NCI-H774 (cell line): ENCODE data around the gene EIF3J.
"Not testable (repeated sequence)": the region's sequence is repeated elsewhere in the genome, so short reads cannot be mapped to it uniquely, and the experiment has no call there.

Experiments
- DNase-seq: peaks from one replicate; lab custom pipeline; 2025; lab: John Stamatoyannopoulos, UW

EIF3J gene

DNA sequence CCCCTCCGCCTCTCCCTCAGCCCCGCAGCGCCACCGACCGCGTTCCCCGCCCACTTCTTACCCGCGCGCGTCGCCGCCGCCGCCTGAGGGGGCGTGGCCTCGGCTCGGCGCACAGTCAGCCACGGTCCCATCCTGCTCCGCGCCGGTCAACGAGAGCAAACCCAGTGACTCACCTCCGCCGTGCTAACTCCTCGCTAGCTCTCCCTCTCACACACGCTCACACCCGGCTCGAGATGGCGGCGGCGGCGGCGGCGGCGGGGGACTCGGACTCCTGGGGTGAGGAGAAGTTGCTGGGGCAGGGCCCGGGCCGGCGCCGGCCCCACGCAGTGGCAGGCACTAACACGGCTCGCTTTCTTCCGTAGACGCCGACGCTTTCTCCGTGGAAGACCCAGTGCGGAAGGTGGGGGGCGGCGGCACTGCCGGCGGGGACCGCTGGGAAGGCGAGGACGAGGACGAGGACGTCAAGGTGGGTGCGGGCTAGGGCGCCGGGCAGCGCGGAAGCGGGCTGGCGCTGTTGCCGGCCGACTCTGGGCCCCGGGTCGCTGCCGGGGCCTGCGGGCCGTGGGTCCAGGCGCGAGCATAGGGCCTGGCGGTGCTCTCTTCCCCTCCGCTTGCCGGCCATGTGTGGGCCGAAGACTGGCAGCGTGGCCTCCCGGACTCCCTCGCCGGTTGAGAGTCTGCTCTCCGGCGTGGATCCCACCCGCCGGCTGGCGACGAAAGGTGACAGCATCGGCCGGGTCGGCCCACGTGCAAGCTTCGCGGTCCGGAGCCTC is at the start of gene EIF3J:
EIF3J (plus strand) TSS at position 186 of the 773 bp plus-strand sequence; CDS start at position 234, 48 bp downstream.
- DNase-seq = peak; percentile 93

- DNase-seq = no peak
These were observed 47.5 kb upstream of the EIF3J start for GRCh38 chr15:44489464-44489863.

DNA sequence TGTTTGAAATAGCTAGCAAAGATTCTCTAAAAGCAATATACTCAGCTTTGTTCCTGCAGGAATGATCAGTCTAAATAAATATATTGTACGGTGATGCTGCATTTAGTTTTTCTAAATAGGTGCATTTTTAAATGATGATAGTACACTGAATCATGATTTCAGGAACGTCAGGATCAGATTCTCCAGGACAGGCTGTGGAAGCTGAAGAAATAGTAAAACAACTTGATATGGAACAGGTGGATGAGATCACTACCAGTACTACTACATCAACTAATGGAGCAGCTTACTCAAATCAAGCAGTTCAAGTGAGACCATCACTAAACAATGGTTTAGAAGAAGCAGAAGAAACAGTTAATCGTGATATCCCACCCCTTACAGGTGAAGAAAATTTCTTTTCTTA is 46.3 kb upstream of the EIF3J start:
- DNase-seq = no peak

- DNase-seq = no peak
These were observed 44.9 kb upstream of the EIF3J start for GRCh38 chr15:44492040-44492439.

DNA sequence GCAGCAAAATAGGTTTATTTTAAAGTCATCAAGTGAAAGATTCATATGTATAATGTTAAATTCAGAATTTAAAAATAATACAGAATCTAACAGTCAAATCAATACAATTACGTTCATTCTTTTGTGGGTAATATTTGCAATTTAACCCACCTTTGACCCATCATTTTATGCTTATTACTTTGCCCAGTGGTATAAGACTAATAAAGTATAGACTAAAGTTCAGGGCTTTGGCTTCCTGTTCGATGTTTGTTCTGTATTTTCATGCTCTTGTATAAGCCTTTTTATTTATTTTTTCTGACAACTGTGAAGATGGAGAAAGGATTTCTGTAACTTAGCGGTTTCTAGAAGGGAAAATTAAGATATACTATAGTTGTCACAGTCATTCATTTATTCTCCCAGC is 44.3 kb upstream of the EIF3J start:
- no peak for DNase-seq

DNA sequence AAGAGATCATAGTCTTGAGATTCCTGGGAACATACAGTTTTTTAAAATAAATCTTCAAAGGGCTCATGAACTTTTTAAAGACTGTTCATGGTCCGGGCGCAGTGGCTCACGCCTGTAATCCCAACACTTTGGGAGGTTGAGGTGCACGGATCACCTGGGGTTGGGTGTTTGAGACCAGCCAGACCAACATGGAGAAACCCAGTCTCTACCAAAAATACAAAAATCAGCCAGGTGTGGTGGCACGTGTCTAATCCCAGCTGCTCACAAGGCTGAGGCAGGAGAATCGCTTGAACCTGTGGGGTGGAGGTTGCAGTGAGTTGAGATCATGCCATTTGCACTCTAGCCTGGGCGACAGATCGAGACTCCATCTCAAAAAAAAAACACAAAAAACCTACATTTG is 41.4 kb upstream of the EIF3J start:
- no peak for DNase-seq

DNA sequence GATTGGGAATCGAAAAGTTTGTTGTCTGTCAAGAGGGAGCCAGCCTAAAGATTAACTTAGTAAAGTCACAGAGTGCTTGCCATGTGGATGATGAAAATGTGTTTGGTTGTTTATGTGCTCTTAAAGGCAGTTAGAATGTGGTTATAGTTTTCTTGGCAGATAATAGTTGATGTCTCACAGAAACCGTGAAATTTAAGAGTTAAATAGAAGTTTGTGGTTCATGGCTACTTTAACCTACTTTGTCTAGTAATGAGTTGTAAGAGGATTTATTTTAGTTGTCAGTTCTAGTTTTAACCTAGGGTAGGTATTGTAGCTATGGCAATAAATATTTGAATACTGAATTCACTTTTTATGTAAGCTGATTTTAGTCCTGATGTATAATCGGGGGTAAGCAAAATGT is 36.4 kb upstream of the EIF3J start:
- DNase-seq = no peak

DNA sequence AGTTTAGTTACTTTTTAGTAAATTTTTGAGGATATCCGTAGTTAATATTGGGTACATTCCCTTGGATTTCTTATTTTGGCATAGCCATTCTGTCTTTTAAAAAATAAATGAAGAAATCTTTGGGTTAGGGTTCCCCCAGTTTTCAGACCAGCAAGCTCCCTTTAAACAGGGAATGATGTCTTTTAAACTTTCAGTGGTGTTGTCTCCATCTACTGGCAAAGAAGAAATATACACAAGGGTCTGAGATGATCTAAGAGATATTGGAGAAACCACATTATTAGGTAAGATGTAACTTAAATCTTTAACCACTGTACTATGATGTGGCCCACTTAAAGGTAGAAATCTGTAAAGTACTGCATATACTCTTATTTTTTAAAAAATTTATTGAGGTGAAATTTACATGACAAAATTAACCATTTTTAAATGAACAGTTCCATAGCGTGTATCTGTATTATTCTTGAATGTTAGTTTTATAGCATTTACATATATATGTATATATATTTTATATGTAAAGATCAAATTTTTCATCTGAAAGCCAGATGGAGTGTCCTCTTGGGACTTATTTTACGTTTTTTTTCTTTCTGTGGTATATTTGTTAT is 35.1 kb upstream of the EIF3J start:
- no peak for DNase-seq

DNA sequence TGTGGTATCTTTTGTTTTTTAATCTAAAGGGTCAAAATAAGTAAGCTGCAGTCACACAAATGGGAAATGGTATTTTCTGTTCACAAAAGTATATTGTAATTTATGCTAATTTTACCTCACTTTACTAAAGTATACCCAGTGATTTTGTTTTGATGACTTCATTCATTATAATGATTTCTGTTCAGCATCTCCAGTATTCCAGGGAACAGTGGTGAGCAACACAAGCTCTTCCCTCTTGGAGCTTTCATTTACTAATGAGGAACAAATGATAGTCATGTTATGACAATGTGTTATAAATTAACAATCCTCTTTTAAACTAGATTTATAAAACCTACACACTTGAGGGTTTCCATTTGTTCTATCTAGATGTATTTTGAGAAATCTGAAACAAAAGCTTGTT is 20.5 kb upstream of the EIF3J start:
- DNase-seq = no peak

DNA sequence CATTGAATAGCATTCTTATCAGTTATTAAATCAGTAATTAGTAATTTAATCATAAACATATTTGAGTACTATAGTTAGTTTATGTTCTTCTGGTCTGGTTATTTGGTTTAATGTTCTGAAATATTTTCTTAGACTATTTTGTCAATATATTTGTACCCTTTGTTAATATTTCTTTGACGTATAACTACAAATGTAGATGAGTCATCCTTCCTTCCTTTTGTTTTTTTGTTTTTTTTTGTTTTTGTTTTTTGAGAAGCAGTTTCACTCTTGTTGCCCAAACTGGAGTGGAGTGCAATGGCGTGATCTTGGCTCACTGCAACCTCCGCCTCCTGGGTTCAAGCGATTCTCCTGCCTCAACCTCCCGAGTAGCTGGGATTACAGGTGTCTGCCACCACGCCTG is 17.4 kb upstream of the EIF3J start:
- no peak for DNase-seq

- DNase-seq = no peak
These were observed 11.9 kb upstream of the EIF3J start for GRCh38 chr15:44525018-44525417.

DNA sequence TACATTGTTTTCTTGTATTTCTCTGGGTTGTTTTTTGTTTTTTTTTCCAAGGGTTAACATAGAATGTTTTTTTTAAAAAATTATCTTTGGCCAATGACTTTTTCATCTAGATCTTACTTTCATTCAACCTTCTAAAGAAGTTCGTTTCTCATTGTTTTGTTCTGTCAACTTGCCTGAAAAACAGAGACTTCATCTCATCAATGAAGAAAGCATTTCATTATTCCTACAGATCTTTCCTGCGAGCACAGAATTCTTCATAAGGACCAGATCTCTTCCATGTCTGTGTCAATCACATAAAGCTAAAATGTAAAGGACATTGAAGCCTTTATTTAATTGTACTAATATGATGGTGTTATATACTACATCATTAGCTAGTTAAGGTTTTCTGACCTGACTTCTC is 9.7 kb upstream of the EIF3J start:
- DNase-seq = no peak

DNA sequence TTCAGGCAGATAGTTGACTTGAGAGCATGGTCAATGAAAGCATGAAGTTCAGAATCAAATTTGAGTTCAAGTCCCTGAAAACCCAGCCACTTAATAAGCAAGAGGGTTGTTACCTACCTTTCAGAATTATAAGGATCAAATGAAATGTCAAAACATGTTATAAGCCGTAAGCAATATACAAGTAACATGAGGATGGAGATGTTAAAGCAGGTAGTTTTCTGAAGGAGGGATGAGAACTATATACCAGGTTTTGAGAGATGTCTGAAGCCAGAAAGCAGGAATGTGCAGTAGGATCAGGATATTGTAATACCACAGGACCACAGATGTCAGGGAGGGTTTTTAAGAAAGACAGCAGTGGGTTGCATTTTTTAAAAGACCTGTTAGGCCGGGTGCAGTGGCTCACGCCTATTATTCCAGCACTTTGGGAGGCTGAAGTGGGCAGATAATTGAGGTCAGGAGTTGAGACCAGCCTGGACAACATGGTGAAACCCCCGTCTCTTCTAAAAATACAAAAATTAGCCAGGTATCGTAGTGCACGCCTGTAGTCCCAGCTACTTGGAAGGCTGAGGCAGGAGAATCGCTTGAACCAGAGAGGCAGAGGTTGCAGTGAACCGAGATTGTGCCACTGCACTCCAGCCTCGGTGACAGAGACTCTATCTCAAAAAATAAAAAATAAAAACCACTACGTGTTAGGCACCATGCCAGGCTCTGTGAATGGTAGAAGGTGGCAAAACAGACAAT is 6.9 kb upstream of the EIF3J start:
- no peak for DNase-seq

- DNase-seq = no peak
These were observed 6.3 kb upstream of the EIF3J start for GRCh38 chr15:44530653-44531052.

- not testable (repeated sequence) for DNase-seq
These were observed 4.7 kb upstream of the EIF3J start for GRCh38 chr15:44532275-44532674.

- DNase-seq = no peak
These were observed 4.3 kb upstream of the EIF3J start for GRCh38 chr15:44532689-44533088.

- no peak for DNase-seq
These were observed 1.9 kb upstream of the EIF3J start for GRCh38 chr15:44535092-44535491.

- DNase-seq = no peak
These were observed 1.2 kb upstream of the EIF3J start for GRCh38 chr15:44535523-44536301.

DNA sequence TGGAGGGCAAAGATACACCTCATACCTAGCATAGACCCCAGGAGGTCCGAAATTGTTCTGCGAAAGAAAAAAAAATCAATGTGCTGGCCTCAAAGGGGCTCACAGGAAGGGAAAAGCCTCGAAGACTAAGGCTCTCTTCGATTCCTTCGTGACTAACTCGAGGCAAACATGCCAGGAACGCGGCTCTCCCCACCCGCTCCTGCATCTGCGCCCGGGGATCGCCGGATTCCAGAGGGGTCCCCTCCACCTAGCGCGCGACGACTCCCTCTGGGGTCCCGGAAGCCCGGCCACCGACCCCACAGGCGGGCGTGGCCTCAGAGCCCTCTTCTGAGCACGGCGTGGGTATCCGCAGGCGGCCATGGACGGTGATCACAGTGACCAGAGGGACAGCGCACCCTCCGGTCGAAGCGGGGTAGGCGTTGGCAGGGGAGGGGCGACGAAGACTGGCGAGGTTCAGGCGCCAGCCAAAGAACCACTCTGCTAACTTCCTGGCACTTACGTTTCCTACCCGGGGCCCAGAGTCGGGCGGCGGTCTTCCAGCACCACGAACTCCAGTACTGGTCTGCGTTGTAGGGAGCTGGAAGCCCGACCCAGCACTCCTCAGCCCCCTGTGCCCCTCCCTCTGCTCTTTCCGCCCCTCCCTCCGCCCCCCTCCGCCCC is 515 bp upstream of the EIF3J start:
- DNase-seq = peak; percentile 88

- no peak for DNase-seq
These were observed 841 bp downstream of the EIF3J start for GRCh38 chr15:44537735-44538240.

DNA sequence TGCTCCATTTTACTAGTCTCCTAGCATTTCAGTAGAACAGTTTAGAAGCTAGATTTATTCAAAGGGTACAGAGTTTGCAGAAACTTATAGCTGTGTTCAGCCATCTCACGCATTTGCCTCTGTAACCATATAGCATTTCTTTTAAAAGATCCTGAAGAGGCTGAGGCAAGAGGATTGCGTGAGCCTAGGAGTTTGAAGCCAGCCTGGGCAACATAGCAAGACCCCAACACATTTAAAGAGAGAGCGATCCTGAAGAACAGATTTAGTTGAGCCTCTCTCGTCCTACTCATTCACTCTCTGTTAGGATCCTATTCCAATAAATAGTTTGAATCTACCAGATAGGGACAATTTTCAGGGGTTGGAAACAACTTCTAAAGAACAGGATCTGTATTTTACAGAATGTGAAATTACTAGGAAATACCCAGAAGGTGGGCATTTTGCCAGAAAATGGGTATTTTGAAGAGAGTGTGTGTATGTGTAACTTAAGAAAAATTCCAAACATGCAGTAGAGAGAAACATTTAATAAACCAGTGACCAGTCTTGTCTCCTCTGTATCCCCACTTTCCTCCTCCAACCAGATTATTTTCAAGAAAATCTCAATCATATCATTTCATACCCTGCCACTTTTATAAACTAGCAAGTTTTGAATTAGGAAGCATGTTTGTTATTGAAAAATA is 4.5 kb downstream of the EIF3J start:
- DNase-seq = no peak
